ENCODE data around the gene PRX. TPM values are rescaled to one million over a fixed set of nuclear protein-coding genes. Genes with fewer than 3 reads are reported as not detected.

PRX gene
- total and polyA plus RNA-seq, 9 donors, result 1.7 to 8.8 (median 6.9) TPM

GRCh38 chr19:40418040-40418439, 4.9 kb upstream of the PRX start:
- Histone ChIP-seq H3K27ac (peak overlapping the region in 1 of 2 donors; percentile 20), H3K36me3 (no peaks in the 10 kb centered on the region), H3K4me3 (no peak overlapping the region), H3K27me3 (no peaks in the 10 kb centered on the region), H3K9me3 (no peaks in the 10 kb centered on the region), H3K4me1 (ENCODE audit: insufficient read depth) (no peaks in the 10 kb centered on the region)
- TF ChIP-seq POLR2A (IDR thresholded peaks at IDR 0.05) (no peak), CTCF (IDR thresholded peaks at IDR 0.05) (no peak), EP300 (IDR thresholded peaks at IDR 0.05) (no peak)
- DNase-seq, result no peak
- 85 to 98% (median 90%) methylated on average over 3 of the region's 3 CpGs for WGBS, 3 donors
- intact Hi-C loops (cut with DNase I), result no loop called here

- H3K36me3 ChIP-seq, result no peaks in the 10 kb centered on the region
- H3K9me3 ChIP-seq, result no peaks in the 10 kb centered on the region
- H3K4me3 ChIP-seq, result no peak overlapping the region
- 73 to 80% (median 73%) methylated on average over 4 of the region's 4 CpGs for WGBS, 3 donors
- H3K27ac ChIP-seq, result no peak overlapping the region
- no peak for TF ChIP-seq POLR2A (IDR thresholded peaks at IDR 0.05)
- TF ChIP-seq EP300 (IDR thresholded peaks at IDR 0.05), result no peak
- no peak for TF ChIP-seq CTCF (IDR thresholded peaks at IDR 0.05)
- intact Hi-C loops (cut with DNase I), result no loop called here
- H3K4me1 ChIP-seq (ENCODE audit: insufficient read depth), result no peaks in the 10 kb centered on the region
- no peak for DNase-seq
- no peaks in the 10 kb centered on the region for H3K27me3 ChIP-seq
Observed at GRCh38 chr19:40417643-40417981, 4.4 kb upstream of the PRX start.

GRCh38 chr19:40416918-40417642, 3.9 kb upstream of the PRX start:
- TF ChIP-seq EP300 (IDR thresholded peaks at IDR 0.05), result no peak
- no peak for TF ChIP-seq POLR2A (IDR thresholded peaks at IDR 0.05)
- no peak for TF ChIP-seq CTCF (IDR thresholded peaks at IDR 0.05)
- WGBS, 3 donors, result 65 to 72% (median 70%) methylated on average over 16 of the region's 16 CpGs
- intact Hi-C loops (cut with DNase I), result no loop called here

GRCh38 chr19:40415768-40416167, 2.6 kb upstream of the PRX start:
- TF ChIP-seq POLR2A (IDR thresholded peaks at IDR 0.05) (no peak), EP300 (IDR thresholded peaks at IDR 0.05) (no peak), CTCF (IDR thresholded peaks at IDR 0.05) (no peak)
- Histone ChIP-seq H3K4me1 (ENCODE audit: insufficient read depth) (no peaks in the 10 kb centered on the region), H3K27ac (no peak overlapping the region), H3K27me3 (no peaks in the 10 kb centered on the region), H3K36me3 (no peaks in the 10 kb centered on the region), H3K4me3 (no peak overlapping the region), H3K9me3 (no peaks in the 10 kb centered on the region)
- WGBS, 3 donors, result 90 to 96% (median 95%) methylated on average over 2 of the region's 2 CpGs
- intact Hi-C loops (cut with DNase I), result no loop called here
- DNase-seq, result no peak

More at GRCh38 chr19:40416918-40417642, 3.9 kb upstream of the PRX start:
- Histone ChIP-seq H3K27ac (peak overlapping the region in 1 of 2 donors; percentile 58), H3K4me1 (ENCODE audit: insufficient read depth) (no peaks in the 10 kb centered on the region), H3K9me3 (no peaks in the 10 kb centered on the region), H3K27me3 (no peaks in the 10 kb centered on the region), H3K4me3 (no peak overlapping the region), H3K36me3 (no peaks in the 10 kb centered on the region)
- DNase-seq, result no peak
